PC-3 (cell line): ENCODE results near the gene STARD6. TPM values are rescaled to one million over a fixed set of nuclear protein-coding genes. Genes with fewer than 3 reads are reported as not detected.

ENCODE experiments used
- ATAC-seq: fragments of 200-7000 bp; cut with Tn5 transposase; 2 replicates; pipeline ENCODE4 v1.9.1; 2020; ENCODE audit warnings: mild to moderate bottlenecking, moderate library complexity
- Bru-seq: library from RNA; stranded (reverse); fragments of 400-500 nt; gene quantifications from one replicate; lab custom pipeline; 2021; lab: Mats Ljungman, UMichigan
- BruChase-seq, 2 experiments: library from RNA; stranded (reverse); fragments of 400-500 nt; gene quantifications; one replicate each; lab custom pipeline; 2021; lab: Mats Ljungman, UMichigan
- BruUV-seq: library from RNA; stranded (reverse); fragments of 400-500 nt; replicated peaks from 2 replicates; lab custom pipeline; 2021; lab: Mats Ljungman, UMichigan
- CTCF ChIA-PET: fragments of 300-600 bp; sonication (Branson Sonifier 250); formaldehyde crosslinking; loops from one replicate; lab custom pipeline; 2022; ENCODE audit warnings: antibody characterized with exemption; lab: Charles Lee
- POLR2A ChIA-PET: fragments of 300-600 bp; sonication (Branson Sonifier 250); formaldehyde crosslinking; loops from one replicate; lab custom pipeline; 2022; ENCODE audit warnings: antibody characterized with exemption; ENCODE audit not compliant: unreplicated experiment; lab: Charles Lee
- DNase-seq: peaks from one replicate; pipeline ENCODE4 v3.0.0-alpha.2; 2015
- H2AFZ ChIP-seq: fragments of 300-600 bp; sonication (generic); 2 replicates; pipeline ENCODE4 v1.6.0; 2016; ENCODE audit warnings: antibody characterized with exemption, low read length
- H3F3A ChIP-seq: fragments of 300-600 bp; sonication (generic); one replicate; pipeline ENCODE4 v1.6.0; 2017; ENCODE audit warnings: antibody characterized with exemption, low read length, control low read depth, mild to moderate bottlenecking; ENCODE audit not compliant: unreplicated experiment
- H3K27ac ChIP-seq: fragments of 300-600 bp; sonication (generic); 2 replicates; pipeline ENCODE4 v1.5.1; 2016; ENCODE audit warnings: mild to moderate bottlenecking, low read length
- H3K27me3 ChIP-seq: fragments of 300-600 bp; sonication (generic); 2 replicates; pipeline ENCODE4 v1.6.1; 2016; ENCODE audit warnings: low read length, mixed read lengths
- H3K36me3 ChIP-seq: fragments of 300-600 bp; sonication (generic); 2 replicates; pipeline ENCODE4 v1.6.1; 2016; ENCODE audit warnings: low read depth, mixed run types, low read length, mixed read lengths
- H3K4me1 ChIP-seq: fragments of 300-600 bp; sonication (generic); 2 replicates; pipeline ENCODE4 v1.5.1; 2016; ENCODE audit warnings: low read length; ENCODE audit not compliant: insufficient read depth
- H3K4me2 ChIP-seq: fragments of 300-600 bp; sonication (generic); 2 replicates; pipeline ENCODE4 v1.6.0; 2016; ENCODE audit warnings: low read length
- H3K4me3 ChIP-seq: fragments of 300-600 bp; sonication (generic); 2 replicates; pipeline ENCODE4 v1.5.1; 2016; ENCODE audit warnings: mild to moderate bottlenecking, low read length, mixed read lengths
- H3K79me2 ChIP-seq: fragments of 300-600 bp; sonication (generic); 2 replicates; pipeline ENCODE4 v1.6.1; 2017; ENCODE audit warnings: low read length, mixed read lengths
- H3K9ac ChIP-seq: fragments of 300-600 bp; sonication (generic); 2 replicates; pipeline ENCODE4 v1.6.0; 2016; ENCODE audit warnings: mild to moderate bottlenecking, low read length
- H3K9me2 ChIP-seq: fragments of 300-600 bp; sonication (generic); replicated peaks from 2 replicates; pipeline ENCODE4 v1.6.1; 2016; ENCODE audit warnings: mixed run types, low read length, mixed read lengths
- H3K9me3 ChIP-seq: fragments of 300-600 bp; sonication (generic); 2 replicates; pipeline ENCODE4 v1.6.1; 2016; ENCODE audit warnings: low read length, mixed read lengths
- H4K20me1 ChIP-seq: fragments of 300-600 bp; sonication (generic); 2 replicates; pipeline ENCODE4 v1.6.1; 2016; ENCODE audit warnings: low read length, mixed read lengths
- EZH2 ChIP-seq: fragments of 300-600 bp; sonication (generic); IDR thresholded peaks from one replicate; pipeline ENCODE4 v1.6.1; 2017; ENCODE audit warnings: antibody characterized with exemption, mild to moderate bottlenecking, low read length; ENCODE audit not compliant: unreplicated experiment
- EZH2phosphoT487 ChIP-seq: fragments of 300-600 bp; sonication (generic); IDR thresholded peaks from 2 replicates; pipeline ENCODE4 v1.6.1; 2018; ENCODE audit warnings: mild to moderate bottlenecking, antibody characterized with exemption, low read length, borderline replicate concordance
- intact Hi-C: fragments of 100-400 bp; cut with micrococcal nuclease; formaldehyde crosslinking; loops from 2 replicates; pipeline ENCODE4 v1.9.0; 2023
- long read RNA-seq: library from polyadenylated mRNA; unstranded; transcript quantifications from one replicate; pipeline ENCODE4 v2.0.0, GENCODE V29; 2021; ENCODE audit not compliant: unreplicated experiment
- total RNA-seq: library from RNA; depleted of rRNA; stranded (reverse); fragments of >200 nt; gene quantifications from 2 replicates; pipeline ENCODE4 v1.2.3, GENCODE V29; 2014; rRNA removed
- TF ChIP-seq, protein P1 (sequence below): fragments of 300-600 bp; sonication (generic); conservative IDR thresholded peaks from 2 replicates; pipeline ENCODE4 v1.5.1; 2017; ENCODE audit warnings: antibody characterized with exemption, low read depth, mild to moderate bottlenecking, low read length

The STARD6 gene, protein sequence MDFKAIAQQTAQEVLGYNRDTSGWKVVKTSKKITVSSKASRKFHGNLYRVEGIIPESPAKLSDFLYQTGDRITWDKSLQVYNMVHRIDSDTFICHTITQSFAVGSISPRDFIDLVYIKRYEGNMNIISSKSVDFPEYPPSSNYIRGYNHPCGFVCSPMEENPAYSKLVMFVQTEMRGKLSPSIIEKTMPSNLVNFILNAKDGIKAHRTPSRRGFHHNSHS
- total RNA-seq (not detected in 2 replicates), Bru-seq, nascent RNA (percentile 24 among the genes with signal in this experiment), BruChase-seq, experiment 1, labeled RNA remaining after a 6-hour chase (percentile 14 among the genes with signal in this experiment), BruChase-seq, experiment 2, labeled RNA remaining after a 2-hour chase (percentile 15 among the genes with signal in this experiment)
- long read RNA-seq = 0 reads

DNA sequence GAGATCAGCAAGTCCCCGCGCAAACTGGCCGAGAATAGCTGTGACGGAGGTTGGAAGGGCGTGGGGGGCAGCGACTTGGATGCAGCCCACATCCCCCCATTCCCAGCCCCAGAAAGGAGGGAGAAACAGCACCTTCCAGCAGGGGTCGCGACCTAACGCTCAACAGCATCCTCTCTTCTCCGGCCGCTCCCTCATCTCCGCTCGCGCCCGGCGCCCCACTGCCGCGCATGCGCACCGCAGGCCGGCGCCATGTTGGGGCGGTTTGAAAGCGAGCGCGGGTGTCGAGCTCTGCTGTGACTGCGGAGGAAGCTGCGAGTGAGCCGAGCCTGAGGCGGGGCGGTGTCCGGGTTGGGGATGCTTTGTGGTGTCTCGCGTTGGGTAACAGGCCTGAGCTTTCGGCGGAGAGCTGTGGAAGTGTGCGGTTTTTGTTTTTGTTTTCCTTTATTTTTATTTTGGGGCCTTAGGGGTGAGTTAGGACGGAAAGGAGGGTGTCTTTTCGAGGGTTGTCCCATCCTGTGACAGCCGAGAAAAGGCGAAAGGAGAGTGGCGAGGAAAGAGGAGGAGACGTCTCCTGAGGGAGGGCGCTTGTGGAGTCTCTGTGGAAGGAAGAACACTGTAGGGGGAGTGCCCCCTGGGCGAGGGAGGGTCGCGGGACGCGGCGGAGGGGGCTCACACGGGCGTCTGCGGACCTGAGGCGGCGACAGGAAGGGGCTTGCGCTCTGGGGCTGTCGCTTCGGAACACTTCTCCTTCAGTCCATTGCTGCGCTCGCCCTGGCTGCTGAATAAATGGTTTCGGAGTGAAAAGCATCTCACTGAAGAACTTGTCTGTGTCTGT lies at the start of gene STARD6, which contains the start of gene C18orf54:
TSS of gene STARD6 (minus strand) at position 199 of the 835 bp plus-strand sequence. CDS start 3,285 bp downstream, outside the sequence.
TSS of gene C18orf54 (plus strand) at position 247 of the 835 bp plus-strand sequence. CDS start 2,667 bp downstream, outside the sequence.
- no peaks in the 10 kb centered on the region for H3K27me3 ChIP-seq
- H4K20me1 ChIP-seq = no peaks in the 10 kb centered on the region
- H3K9me2 ChIP-seq = no peaks in the 10 kb centered on the region
- H3K9me3 ChIP-seq = no peaks in the 10 kb centered on the region
- H3K4me1 ChIP-seq = peaks cover 18% of the 10 kb centered on the region
- peaks cover 20% of the 10 kb centered on the region for H3K79me2 ChIP-seq
- peak within 1 kb of the TSS; percentile 84 for H3K9ac ChIP-seq
- POLR2A ChIA-PET = interaction anchor here (1.1 kb wide), 1 partner anchor 31 kb away, joined by 4 read pairs; no protein-coding TSS in a partner anchor
- no peaks in the 10 kb centered on the region for H3F3A ChIP-seq
- H3K27ac ChIP-seq = peak within 1 kb of the TSS; percentile 49
- intact Hi-C loops = loop anchor here (5.0 to 10.0 kb wide), 2 partner anchors 34 to 133 kb away; partner anchors contain the start of gene MBD2
- H3K4me3 ChIP-seq = peak within 1 kb of the TSS; percentile 96
- H3K4me2 ChIP-seq = peak within 1 kb of the TSS; percentile 92
- TF ChIP-seq, protein P1, sequence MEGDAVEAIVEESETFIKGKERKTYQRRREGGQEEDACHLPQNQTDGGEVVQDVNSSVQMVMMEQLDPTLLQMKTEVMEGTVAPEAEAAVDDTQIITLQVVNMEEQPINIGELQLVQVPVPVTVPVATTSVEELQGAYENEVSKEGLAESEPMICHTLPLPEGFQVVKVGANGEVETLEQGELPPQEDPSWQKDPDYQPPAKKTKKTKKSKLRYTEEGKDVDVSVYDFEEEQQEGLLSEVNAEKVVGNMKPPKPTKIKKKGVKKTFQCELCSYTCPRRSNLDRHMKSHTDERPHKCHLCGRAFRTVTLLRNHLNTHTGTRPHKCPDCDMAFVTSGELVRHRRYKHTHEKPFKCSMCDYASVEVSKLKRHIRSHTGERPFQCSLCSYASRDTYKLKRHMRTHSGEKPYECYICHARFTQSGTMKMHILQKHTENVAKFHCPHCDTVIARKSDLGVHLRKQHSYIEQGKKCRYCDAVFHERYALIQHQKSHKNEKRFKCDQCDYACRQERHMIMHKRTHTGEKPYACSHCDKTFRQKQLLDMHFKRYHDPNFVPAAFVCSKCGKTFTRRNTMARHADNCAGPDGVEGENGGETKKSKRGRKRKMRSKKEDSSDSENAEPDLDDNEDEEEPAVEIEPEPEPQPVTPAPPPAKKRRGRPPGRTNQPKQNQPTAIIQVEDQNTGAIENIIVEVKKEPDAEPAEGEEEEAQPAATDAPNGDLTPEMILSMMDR = peak; percentile 61
- TF ChIP-seq EZH2phosphoT487 (no peak), EZH2 (no peak)
- H2AFZ ChIP-seq = peak within 1 kb of the TSS; percentile 99
- peaks cover 4% of the 10 kb centered on the region; the same call in 1 of the 2 replicates for H3K36me3 ChIP-seq
- no TSS peak for BruUV-seq
- CTCF ChIA-PET = interaction anchor here (0.9 to 1.1 kb wide), 2 partner anchors 42 to 88 kb away, joined by 4 read pairs; no protein-coding TSS in a partner anchor
- ATAC-seq (peak; percentile 90), DNase-seq (peak; percentile 90)

DNA sequence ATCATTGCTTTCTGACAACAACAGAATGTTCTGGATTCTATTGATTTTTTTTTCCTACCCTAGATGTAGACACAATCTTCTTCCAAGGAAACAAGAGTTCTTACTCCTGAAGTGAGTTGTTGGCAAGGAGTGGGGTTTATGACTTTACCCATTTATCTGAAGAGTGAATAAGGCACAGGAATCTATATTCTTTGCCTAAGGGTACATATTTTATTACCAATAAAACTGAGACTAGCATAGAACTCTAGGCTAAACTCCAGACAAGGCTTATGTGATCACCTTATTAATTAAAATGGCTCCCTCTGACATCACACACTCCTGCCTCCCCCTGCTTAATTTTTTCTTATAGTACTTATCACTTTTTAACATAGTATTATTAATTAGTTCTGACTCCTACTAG lies 47.6 kb upstream of the STARD6 start:
- Histone ChIP-seq H3K4me2 (no peak overlapping the region), H2AFZ (no peak overlapping the region), H3K27ac (no peak overlapping the region), H3K4me3 (no peak overlapping the region), H3K9ac (no peak overlapping the region), H3K9me2 (no peaks in the 10 kb centered on the region), H3K4me1 (no peaks in the 10 kb centered on the region), H4K20me1 (no peaks in the 10 kb centered on the region), H3F3A (no peaks in the 10 kb centered on the region), H3K36me3 (no peaks in the 10 kb centered on the region), H3K79me2 (no peaks in the 10 kb centered on the region), H3K27me3 (no peaks in the 10 kb centered on the region), H3K9me3 (no peaks in the 10 kb centered on the region)
- DNase-seq = peak; percentile 20
- ATAC-seq = no peak
- no TSS peak for BruUV-seq
- TF ChIP-seq EZH2phosphoT487 (no peak), EZH2 (no peak)
- TF ChIP-seq, protein P1 = no peak
- ChIA-PET CTCF (no interaction called here), POLR2A (no interaction called here)
- intact Hi-C loops = no loop called here
